Retinal pigment epithelial cell (primary cell): ENCODE data around the gene GALNT16.

Source experiments
- DNase-seq: peaks from one replicate; pipeline ENCODE4 v3.0.0-alpha.2; 2010; ENCODE audit warnings: low read depth
- H3K4me3 ChIP-seq: 2 replicates; pipeline ENCODE4 v1.5.1; 2011; ENCODE audit warnings: mild to moderate bottlenecking, low read length, control low read depth, moderate library complexity
- CTCF ChIP-seq: conservative IDR thresholded peaks from 2 replicates; pipeline ENCODE4 v1.5.1; 2011; ENCODE audit warnings: low read depth, low read length, control low read depth, inconsistent platforms

GALNT16 gene

GRCh38 chr14:69358966-69359365, 99.0 kb downstream of the GALNT16 start:
- DNase-seq: no peak
- no peak for TF ChIP-seq CTCF
- H3K4me3 ChIP-seq: no peak overlapping the region

GRCh38 chr14:69360438-69361108, 100.6 kb downstream of the GALNT16 start:
- H3K4me3 ChIP-seq: no peak overlapping the region
- TF ChIP-seq CTCF: no peak
- no peak for DNase-seq

- TF ChIP-seq CTCF: peak; percentile 56
- H3K4me3 ChIP-seq: no peak overlapping the region
- DNase-seq: no peak
Observed at GRCh38 chr14:69363055-69363454, 103.1 kb downstream of the GALNT16 start.

GRCh38 chr14:69363964-69364363, 104.0 kb downstream of the GALNT16 start:
- H3K4me3 ChIP-seq: no peak overlapping the region
- no peak for TF ChIP-seq CTCF
- no peak for DNase-seq

GRCh38 chr14:69364378-69364777, 104.4 kb downstream of the GALNT16 start:
- no peak for TF ChIP-seq CTCF
- no peak for DNase-seq

GRCh38 chr14:69366069-69366468, 106.1 kb downstream of the GALNT16 start:
- no peak for TF ChIP-seq CTCF
- H3K4me3 ChIP-seq: no peak overlapping the region
- DNase-seq: no peak

More at GRCh38 chr14:69364378-69364777, 104.4 kb downstream of the GALNT16 start:
- H3K4me3 ChIP-seq: no peak overlapping the region

- H3K4me3 ChIP-seq: no peak overlapping the region
- no peak for TF ChIP-seq CTCF
- no peak for DNase-seq
Observed at GRCh38 chr14:69366761-69367160, 106.8 kb downstream of the GALNT16 start.
